GM21737 (cell line): ENCODE measurements around the gene RGS9BP.
"Not testable (repeated sequence)": the region's sequence is repeated elsewhere in the genome, so short reads cannot be mapped to it uniquely, and the experiment has no call there.

ENCODE experiments used
- ATAC-seq: cut with Tn5 transposase; IDR thresholded peaks from one replicate; pipeline ENCODE4 v1.9.1; 2021; ENCODE audit warnings: mild to moderate bottlenecking, moderate library complexity; ENCODE audit not compliant: unreplicated experiment

Gene RGS9BP

DNA sequence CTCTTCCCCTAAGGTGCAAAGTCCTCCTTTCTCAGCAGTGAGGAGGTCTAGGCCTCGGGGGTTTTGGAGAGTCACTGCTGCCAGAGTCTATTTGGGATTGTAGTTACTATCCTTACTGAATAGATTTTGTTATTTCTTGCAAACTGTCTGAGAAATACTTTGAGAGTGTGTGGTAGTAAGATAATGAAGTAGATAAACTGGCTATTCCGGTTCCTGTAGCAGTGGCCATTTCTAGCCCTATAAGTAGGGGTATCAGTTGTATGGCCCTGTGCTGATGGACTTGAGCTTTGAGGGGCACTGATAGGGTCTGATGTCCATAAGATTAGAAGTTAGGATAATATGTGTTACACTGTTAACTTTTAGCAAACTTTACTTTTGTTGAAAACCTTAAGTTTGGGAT is 18.7 kb downstream of the RGS9BP start:
- ATAC-seq = not testable (repeated sequence)

DNA sequence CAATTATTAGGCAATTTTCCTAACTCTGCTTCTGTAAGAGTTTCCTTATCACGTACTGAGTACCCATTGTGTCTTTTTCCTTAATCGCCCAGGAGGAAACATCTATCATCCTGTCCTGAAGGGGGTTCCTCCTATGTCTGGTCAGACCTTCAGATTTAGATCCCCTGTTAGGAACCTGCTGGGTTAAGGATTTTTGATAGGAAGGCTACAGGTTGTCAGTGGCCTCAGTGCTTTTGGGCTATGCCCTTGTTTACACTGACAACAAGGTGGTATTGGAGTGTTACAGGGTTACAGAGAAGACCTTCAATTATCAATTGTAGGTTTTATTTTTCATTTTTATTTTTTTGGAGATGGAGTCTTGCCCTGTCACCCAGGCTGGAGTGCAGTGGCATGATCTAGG is 19.2 kb downstream of the RGS9BP start:
- not testable (repeated sequence) for ATAC-seq

DNA sequence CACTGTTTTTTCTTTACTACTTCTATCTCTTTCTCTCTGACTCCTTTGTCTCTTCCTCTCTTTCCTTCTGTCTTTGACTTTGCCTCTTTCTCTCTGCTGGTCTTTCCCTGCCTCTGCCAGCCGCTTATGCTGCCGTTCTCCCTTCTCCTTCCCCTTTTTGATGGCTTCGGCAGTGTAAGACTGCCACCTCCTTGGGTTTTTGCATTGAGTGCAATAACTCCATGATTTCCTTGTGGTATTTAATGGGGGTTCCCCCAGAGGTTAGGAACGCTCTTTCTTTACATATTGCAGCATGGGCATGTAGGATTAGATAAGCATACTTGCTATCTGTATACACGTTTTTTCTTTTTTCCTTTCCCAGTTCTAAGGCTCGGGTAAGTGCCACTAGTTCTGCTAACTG is 19.9 kb downstream of the RGS9BP start:
- ATAC-seq = not testable (repeated sequence)

DNA sequence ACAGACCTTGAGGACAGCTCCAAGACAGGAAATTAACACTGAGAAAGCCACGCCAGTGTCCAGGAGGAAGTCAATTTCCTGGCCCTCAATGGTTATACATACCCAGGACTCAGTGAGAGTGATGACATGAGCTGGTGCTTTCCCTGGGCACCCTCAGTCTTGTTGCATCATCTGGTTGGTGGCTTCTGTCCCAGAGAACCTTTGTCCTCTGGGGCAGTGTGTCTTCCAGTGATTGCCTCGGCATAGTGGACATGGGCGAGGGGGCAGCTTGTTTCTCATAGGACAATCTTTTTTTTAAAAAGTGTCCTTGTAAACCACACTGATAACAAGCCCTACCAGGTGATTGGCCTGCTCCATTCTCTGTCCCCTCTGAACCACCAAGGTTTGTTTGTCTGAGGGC is 21.1 kb downstream of the RGS9BP start:
- ATAC-seq = not testable (repeated sequence)

DNA sequence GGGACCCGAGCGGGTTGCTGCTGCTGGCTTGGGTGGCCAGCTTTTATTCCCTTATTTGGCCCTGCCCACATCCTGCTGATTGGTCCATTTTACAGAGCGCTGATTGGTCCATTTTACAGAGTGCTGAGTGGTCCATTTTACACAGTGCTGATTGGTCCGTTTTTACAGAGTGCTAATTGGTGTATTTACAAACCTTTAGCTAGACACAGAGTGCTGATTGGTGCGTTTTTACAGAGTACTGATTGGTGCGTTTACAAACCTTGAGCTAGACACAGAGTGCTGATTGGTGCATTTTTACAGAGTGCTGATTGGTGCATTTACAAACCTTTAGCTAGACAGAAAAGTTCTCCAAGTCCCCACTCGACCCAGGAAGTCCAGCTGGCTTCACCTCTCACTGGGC is 24.5 kb downstream of the RGS9BP start:
- ATAC-seq = not testable (repeated sequence)

DNA sequence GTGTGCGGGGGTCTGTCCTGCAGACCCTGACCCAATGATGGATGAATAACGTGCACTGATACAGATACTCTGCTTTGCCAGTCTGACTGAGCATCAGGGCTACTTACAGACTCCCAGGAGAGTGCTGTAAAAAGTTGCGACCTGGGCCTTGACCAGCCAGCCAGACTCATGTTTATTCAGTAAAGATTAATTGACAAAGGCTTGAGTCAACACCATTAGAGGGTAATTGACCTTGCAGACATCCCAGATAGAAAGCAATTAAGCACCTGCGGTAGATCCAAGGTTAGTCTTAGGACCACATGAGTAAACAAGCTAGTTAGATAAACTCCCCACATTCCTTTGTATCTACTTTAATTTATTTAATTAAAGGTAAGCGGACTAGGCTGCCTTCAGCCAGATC is 26.4 kb downstream of the RGS9BP start:
- ATAC-seq = no peak

DNA sequence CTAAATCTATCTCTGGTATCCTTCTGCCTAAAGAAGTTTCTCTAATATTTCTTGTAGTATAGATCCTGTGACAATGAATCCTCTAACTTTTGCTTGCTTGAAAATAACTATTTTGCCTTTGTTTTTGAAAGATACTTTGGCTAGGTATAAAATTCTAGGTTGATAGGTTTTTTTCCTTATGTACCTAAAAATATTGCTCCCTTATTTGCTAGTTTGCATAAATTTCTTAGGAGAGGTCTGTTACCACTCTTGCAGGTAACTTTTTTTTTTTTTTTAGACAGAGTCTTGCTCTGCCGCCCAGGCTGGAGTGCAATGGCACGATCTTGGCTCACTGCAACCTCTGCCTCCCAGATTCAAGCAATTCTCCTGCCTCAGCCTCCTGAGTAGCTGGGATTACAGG is 28.4 kb downstream of the RGS9BP start:
- ATAC-seq = not testable (repeated sequence)

DNA sequence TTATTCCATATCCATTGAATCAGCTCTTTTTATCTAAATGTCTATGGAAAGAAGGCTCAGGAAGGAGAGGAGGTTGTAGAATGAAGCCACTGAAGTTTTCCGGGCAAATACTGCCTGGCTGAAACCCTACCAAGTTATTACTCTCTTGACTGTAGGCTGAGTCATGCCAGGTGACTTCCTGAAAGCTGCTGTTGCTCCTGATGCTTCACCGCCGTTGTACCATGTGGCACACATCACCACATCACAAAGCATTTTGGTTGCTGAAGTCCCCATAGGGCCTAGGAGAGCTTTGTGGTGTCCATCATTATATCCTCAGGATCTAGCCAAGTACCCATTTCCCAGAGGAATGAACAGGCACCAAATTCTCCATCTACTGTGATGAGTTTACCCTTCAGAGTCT is 32.8 kb downstream of the RGS9BP start:
- no peak for ATAC-seq

DNA sequence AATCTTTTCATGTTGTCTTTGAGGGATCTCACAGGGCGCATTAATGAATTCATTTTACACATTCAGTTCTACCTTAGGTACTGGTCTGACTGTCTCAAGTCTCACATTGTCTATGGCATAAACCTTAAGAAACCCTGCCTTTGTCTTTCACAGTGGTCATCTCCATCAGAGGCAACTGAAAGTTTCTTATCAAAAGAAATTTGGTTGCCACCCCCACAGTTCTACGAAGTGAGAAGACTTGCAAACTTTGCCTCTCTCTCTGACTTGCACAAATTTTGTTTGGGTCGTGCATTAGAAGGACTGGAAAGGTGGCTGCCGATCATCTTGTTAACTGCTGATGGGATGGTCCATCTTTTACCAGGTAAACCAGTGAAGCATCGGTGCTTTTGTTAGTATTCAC is 33.4 kb downstream of the RGS9BP start:
- ATAC-seq = no peak

DNA sequence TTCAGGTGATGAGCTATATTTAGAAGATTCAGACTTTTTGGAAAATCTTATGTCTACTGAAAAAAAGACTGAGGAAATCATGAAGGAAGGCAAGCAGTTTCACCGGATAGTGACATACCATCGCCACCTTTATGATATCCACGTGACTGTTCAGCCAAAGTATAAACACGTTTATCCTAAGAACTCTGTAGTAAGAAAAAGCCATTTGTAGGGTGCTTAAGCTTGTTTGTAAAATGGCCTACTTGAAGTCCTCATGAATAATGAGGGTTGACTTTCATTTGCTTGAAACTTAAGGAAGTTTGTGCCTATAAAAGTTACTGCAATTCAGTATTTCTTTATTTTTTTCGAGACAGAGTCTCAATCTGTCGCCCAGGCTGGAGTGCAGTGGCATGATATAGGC is 36.1 kb downstream of the RGS9BP start:
- no peak for ATAC-seq

DNA sequence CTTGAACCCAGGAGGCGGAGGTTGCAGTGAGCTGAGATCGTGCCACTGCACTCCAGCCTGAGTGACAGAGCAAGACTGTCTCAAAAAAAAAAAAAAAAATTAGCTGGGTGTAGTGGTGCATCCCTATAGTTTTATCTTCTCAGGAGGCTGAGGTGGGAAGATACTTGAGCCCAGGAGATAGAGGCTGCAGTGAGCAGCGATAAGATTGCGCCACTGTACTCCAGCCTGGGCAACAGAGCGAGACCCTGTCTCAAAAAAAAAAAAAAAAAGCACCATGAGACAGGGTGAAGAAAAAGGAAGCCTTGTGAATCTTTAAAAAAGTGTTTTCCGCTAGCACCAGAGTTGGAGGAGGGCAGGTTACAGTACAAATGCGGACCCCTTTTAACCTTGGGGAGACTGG is 40.6 kb downstream of the RGS9BP start:
- ATAC-seq = not testable (repeated sequence)

DNA sequence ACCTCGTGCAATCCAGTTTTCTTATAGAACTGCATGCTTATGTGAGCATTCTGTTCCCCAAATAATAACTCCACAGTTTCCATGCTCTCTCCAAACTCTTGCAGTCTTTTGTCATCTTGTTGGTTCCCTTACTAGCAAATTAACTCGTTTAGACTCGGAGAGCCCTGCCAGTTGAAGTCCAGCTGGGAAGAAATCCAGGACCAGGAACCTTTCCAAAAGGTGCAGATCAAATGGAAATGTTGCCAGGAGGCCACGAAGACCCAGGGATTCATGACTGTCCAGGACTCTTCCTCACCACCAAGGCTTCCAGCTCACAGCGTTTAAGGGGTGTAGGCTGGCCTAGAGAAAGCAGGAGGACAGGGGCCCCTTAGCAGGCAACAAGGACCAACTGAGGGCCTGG is 41.8 kb downstream of the RGS9BP start:
- ATAC-seq = no peak

DNA sequence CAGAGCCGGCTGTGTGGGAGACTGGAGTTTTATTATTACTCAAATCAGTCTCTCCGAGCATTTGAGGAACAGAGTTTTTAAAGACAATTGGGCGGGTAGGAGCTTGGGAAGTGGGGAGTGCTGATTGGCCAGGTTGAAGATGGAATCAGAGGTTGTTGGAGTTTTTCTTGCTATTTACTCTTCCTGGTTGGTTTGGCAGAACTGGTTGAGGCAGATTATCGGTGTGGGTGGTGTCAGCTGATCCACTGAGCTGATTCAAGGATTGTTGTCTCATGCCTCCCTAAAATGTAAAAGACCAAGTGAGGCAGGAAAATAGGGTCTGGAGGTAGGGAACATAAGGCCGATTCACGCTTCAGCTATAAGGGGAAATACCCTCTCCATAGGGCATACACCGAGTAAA is 42.6 kb downstream of the RGS9BP start:
- no peak for ATAC-seq

DNA sequence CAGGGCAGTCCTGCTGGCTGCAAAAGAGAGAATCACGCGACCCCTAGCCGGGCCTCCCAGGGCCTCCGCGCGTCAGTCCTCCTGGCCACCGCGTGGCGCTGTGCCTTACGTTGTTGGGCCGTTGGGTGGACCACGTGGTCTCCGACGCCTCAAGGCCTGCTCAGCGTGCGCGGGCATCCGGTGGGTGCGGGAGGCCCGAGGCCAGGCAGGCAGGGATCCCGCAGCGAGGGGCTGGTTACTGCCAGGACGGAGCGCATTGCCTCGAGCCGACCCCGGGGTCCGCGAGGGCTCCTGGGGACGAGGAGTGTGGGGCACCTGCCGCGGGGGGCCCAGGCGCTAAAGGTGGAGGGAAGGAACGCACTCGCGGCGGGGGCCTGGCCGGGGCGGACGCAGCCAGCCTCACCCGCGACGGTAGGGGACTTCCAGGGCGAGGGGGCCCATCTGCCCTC is 44.0 kb downstream of the RGS9BP start, which contains the start of gene TDRD12:
Gene TDRD12 (plus strand): TSS at position 157 of the 449 bp plus-strand sequence. CDS start 306 bp downstream, outside the sequence.
- no peak for ATAC-seq

DNA sequence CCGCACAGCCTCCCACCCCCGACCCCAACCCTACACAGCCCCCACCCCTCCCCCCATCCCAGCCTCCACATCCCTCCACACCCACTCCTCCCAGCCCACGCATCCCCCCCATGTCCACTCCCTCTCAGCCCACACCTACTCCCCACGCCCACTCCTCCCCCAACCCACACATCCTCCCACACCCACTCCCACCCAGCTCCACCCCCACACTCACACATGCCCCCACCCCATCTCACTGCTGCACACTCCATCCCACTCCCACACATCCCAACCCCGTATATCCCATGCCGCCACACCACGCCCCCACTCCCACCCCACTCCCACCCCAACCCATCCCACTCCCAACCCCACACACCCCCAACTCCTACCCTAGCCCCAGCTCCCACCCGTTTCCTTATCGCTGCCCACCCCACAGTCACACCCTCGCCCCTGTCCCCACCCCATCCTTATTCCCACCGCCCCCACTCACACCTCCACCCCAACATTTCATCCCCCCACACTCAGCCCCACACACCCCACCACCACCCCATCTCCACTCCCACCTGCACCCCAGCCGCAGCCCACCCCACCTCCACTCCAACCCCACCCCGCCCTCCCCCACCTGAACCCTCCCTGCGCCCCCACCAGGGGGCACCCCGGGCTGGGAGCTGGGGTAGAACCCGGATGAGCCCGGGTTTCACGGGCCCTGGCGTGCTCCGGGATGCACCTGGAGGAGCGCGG is 44.7 kb downstream of the RGS9BP start:
- no peak for ATAC-seq

DNA sequence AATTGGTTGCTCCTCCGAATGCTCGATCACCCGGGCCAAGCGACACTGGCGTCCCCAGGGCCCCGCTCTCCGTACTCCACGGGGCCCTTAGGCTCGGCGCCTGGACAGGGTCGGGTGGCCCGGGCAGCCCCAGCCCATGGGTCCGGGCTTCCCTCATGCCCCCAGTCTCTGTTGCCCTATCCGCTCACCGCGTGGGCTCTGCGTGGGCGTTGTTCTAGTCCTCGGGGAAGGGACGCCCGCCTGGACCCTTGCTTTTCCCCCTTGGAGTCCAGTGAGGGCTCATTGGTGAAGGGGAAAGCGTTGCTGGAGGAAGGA is 45.2 kb downstream of the RGS9BP start:
- ATAC-seq = no peak
